ENCODE measurements around the gene EFNA1.

The EFNA1 gene

GRCh38 chr1:155124503-155125463, 2.9 kb upstream of the EFNA1 start:
- DNase-seq (ENCODE audit: low read depth), result no peak

- no peak for DNase-seq (ENCODE audit: low read depth)
Observed at GRCh38 chr1:155125511-155125945, 2.1 kb upstream of the EFNA1 start.

- no peak for DNase-seq (ENCODE audit: low read depth)
Observed at GRCh38 chr1:155125946-155126555, 1.6 kb upstream of the EFNA1 start.

GRCh38 chr1:155126556-155127104, 1.0 kb upstream of the EFNA1 start:
- peak; percentile 22 for DNase-seq (ENCODE audit: low read depth)

GRCh38 chr1:155127967-155128754, 485 bp downstream of the EFNA1 start:
- no peak for DNase-seq (ENCODE audit: low read depth)

- no peak for DNase-seq (ENCODE audit: low read depth)
Observed at GRCh38 chr1:155128755-155129473, 1.2 kb downstream of the EFNA1 start.

GRCh38 chr1:155130272-155131006, 2.8 kb downstream of the EFNA1 start:
- DNase-seq (ENCODE audit: low read depth), result no peak

GRCh38 chr1:155131285-155131684, 3.6 kb downstream of the EFNA1 start:
- no peak for DNase-seq (ENCODE audit: low read depth)

GRCh38 chr1:155131856-155132255, 4.2 kb downstream of the EFNA1 start:
- no peak for DNase-seq (ENCODE audit: low read depth)

- no peak for DNase-seq (ENCODE audit: low read depth)
Observed at GRCh38 chr1:155133799-155134281, 6.2 kb downstream of the EFNA1 start.

- DNase-seq (ENCODE audit: low read depth), result no peak
Observed at GRCh38 chr1:155134322-155134721, 6.6 kb downstream of the EFNA1 start.

- DNase-seq (ENCODE audit: low read depth), result peak; percentile 30
Observed at GRCh38 chr1:155134880-155135414, 7.3 kb downstream of the EFNA1 start.

GRCh38 chr1:155135415-155136028, 7.8 kb downstream of the EFNA1 start, which contains the start of gene SLC50A1:
TSS of gene SLC50A1 (plus strand) at chr1:155135852. CDS start at chr1:155135912, 60 bp downstream.
- peak; percentile 86 for DNase-seq (ENCODE audit: low read depth)

GRCh38 chr1:155136748-155137147, 9.1 kb downstream of the EFNA1 start:
- DNase-seq (ENCODE audit: low read depth), result no peak

GRCh38 chr1:155137154-155137949, 9.7 kb downstream of the EFNA1 start:
- no peak for DNase-seq (ENCODE audit: low read depth)

- peak; percentile 80 for DNase-seq (ENCODE audit: low read depth)
Observed at GRCh38 chr1:155139895-155140629, 12.4 kb downstream of the EFNA1 start, which contains the start of gene DPM3. TSS of gene DPM3 (minus strand) at chr1:155140531. CDS start at chr1:155140240, 291 bp downstream.

- DNase-seq (ENCODE audit: low read depth), result no peak
Observed at GRCh38 chr1:155140630-155140953, 12.9 kb downstream of the EFNA1 start.

- DNase-seq (ENCODE audit: low read depth), result no peak
Observed at GRCh38 chr1:155141749-155142148, 14.1 kb downstream of the EFNA1 start.

Measured in stimulated activated CD8-positive, alpha-beta memory T cell treated with anti-CD3 and anti-CD28 coated beads, Interleukin-12 subunit alpha, Interleukin-12 subunit beta, amount 100 ng/mL, for 4 hours (primary cell).